Parathyroid adenoma (tissue), 2 donors: ENCODE measurements around the gene SLC34A1.
A peak's percentile ranks its signal among the peaks of the same experiment; 100 is the strongest.
"Not testable (repeated sequence)": the region's sequence is repeated elsewhere in the genome, so short reads cannot be mapped to it uniquely, and the experiment has no call there.

Source experiments
- H2AFZ ChIP-seq: fragments of 300-600 bp; sonication (generic); one replicate; pipeline ENCODE4 v1.7.0; 2017; ENCODE audit warnings: antibody characterized with exemption, mild to moderate bottlenecking
- H3K27ac ChIP-seq: fragments of 300-600 bp; sonication (generic); one replicate; pipeline ENCODE4 v1.7.0; 2017
- H3K27me3 ChIP-seq: fragments of 300-600 bp; sonication (generic); one replicate; pipeline ENCODE4 v1.7.0; 2017; ENCODE audit warnings: low read length; ENCODE audit not compliant: control insufficient read depth, insufficient read depth
- H3K36me3 ChIP-seq: fragments of 300-600 bp; sonication (generic); one replicate; pipeline ENCODE4 v1.7.0; 2017; ENCODE audit warnings: low read length; ENCODE audit not compliant: control insufficient read depth, insufficient read depth
- H3K4me1 ChIP-seq: fragments of 300-600 bp; sonication (generic); one replicate; pipeline ENCODE4 v1.7.0; 2017; ENCODE audit warnings: control low read depth
- H3K4me2 ChIP-seq: fragments of 300-600 bp; sonication (generic); one replicate; pipeline ENCODE4 v1.7.0; 2017; ENCODE audit warnings: low read length
- H3K4me3 ChIP-seq: fragments of 300-600 bp; sonication (generic); one replicate; pipeline ENCODE4 v1.7.0; 2017; ENCODE audit warnings: low read depth, low read length
- H3K79me2 ChIP-seq: fragments of 300-600 bp; sonication (generic); one replicate; pipeline ENCODE4 v1.7.0; 2017; ENCODE audit warnings: control low read depth
- H3K9ac ChIP-seq: fragments of 300-600 bp; sonication (generic); one replicate; pipeline ENCODE4 v1.7.0; 2017; ENCODE audit warnings: mild to moderate bottlenecking
- H3K9me3 ChIP-seq: fragments of 300-600 bp; sonication (generic); one replicate; pipeline ENCODE4 v1.7.0; 2017; ENCODE audit warnings: low read length; ENCODE audit not compliant: control insufficient read depth
- TF ChIP-seq, protein P1 (sequence below): fragments of 300-600 bp; sonication (generic); IDR thresholded peaks from one replicate; pipeline ENCODE4 v1.7.0; 2017; ENCODE audit warnings: antibody characterized with exemption, mild to moderate bottlenecking
- donor health status: primary hyperparathyroidism.

Gene SLC34A1

DNA sequence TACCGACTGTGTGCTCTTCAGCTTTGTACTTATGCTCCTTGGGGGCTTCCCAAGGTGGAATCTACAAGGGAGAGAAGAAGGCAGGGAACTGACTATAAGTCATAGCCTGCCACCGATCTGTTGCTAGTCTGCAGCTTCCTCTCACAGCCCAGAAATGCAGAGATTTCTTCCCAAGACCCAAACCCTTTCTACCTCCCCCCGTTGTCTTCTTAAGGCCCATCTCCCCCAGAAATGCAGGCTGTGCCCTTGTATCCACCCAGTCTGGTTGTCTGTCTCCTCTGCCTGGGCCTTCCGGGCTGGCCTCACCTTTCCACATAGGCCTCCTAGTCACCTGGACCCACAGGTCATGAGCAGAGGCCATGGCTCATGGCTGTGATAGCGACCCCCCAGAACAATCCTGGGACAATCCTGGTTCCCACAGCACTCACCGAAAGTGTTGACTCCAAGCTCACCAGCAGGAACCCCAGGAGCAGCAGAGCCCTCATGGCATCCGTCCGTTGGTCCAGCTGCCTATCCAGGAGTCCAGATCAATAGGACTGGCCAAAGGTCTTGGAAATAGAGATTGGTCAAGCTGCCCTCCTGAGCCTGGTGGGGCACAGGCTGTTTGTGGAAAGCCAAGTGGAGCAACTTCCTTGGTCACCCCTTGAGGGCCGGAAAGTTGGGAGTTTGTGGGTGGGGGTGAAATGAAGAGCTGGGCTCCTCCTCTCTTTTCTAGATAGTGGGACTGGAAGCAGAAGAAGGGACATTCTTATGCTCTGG is 25.0 kb downstream of the SLC34A1 start, which contains the start of gene F12:
Gene F12 (minus strand): TSS at position 522 of the 759 bp plus-strand sequence. CDS start 37 bp downstream, at position 485.
- peaks cover 18% of the 10 kb centered on the region for H3K4me1 ChIP-seq
- H3K36me3 ChIP-seq, result no peaks in the 10 kb centered on the region
- no peak within 1 kb of the TSS for H2AFZ ChIP-seq
- H3K27me3 ChIP-seq, result no peaks in the 10 kb centered on the region
- H3K4me3 ChIP-seq, result no peak within 1 kb of the TSS
- H3K27ac ChIP-seq, result no peak within 1 kb of the TSS
- H3K9me3 ChIP-seq, result no peaks in the 10 kb centered on the region
- H3K79me2 ChIP-seq, result no peaks in the 10 kb centered on the region
- TF ChIP-seq, protein P1, sequence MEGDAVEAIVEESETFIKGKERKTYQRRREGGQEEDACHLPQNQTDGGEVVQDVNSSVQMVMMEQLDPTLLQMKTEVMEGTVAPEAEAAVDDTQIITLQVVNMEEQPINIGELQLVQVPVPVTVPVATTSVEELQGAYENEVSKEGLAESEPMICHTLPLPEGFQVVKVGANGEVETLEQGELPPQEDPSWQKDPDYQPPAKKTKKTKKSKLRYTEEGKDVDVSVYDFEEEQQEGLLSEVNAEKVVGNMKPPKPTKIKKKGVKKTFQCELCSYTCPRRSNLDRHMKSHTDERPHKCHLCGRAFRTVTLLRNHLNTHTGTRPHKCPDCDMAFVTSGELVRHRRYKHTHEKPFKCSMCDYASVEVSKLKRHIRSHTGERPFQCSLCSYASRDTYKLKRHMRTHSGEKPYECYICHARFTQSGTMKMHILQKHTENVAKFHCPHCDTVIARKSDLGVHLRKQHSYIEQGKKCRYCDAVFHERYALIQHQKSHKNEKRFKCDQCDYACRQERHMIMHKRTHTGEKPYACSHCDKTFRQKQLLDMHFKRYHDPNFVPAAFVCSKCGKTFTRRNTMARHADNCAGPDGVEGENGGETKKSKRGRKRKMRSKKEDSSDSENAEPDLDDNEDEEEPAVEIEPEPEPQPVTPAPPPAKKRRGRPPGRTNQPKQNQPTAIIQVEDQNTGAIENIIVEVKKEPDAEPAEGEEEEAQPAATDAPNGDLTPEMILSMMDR, result no peak
- H3K4me2 ChIP-seq, result no peak within 1 kb of the TSS
- H3K9ac ChIP-seq, result no peak within 1 kb of the TSS

GRCh38 chr5:177410575-177410974 is 26.3 kb downstream of the SLC34A1 start:
- no peaks in the 10 kb centered on the region for H3K36me3 ChIP-seq
- peak overlapping the region; percentile 39 for H3K4me2 ChIP-seq
- H3K4me3 ChIP-seq, result no peak overlapping the region
- H3K9me3 ChIP-seq, result no peaks in the 10 kb centered on the region
- no peaks in the 10 kb centered on the region for H3K79me2 ChIP-seq
- peak overlapping the region; percentile 36 for H3K27ac ChIP-seq
- no peak overlapping the region for H2AFZ ChIP-seq
- H3K9ac ChIP-seq, result no peak overlapping the region
- no peaks in the 10 kb centered on the region for H3K27me3 ChIP-seq
- peaks cover 10% of the 10 kb centered on the region for H3K4me1 ChIP-seq
- TF ChIP-seq, protein P1, result no peak

DNA sequence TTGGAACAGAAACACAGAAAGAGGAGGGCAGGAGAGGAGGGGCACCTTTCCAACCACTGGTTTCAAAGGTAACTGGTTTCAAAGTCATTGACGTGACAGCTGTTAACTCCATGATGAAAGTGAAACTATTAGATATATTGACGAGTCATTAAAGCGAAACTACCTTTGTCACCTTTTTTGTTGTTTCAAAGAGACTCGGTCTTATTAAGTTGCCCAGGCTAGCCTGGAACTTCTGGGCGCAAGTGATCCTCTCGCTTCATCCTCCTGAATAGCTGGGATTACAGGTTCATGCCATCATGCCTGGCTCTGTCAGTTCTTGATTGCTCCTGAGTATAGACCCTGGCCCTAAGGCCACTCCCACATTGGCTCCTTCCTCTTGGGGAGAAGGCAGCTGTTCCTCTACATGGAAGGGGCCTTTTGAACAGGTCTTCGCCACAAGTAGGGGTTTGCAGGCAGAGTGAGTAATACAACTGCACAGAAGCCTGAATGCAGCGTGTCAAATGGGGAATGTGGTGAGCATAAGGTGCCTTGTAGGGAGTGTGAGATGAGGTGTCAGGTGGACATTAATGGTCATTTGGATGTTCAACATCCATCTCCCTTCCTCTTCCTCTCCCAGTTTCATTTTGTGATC is 28.5 kb downstream of the SLC34A1 start:
- H3K27ac ChIP-seq, result no peak overlapping the region
- TF ChIP-seq, protein P1, result no peak
- H3K79me2 ChIP-seq, result no peaks in the 10 kb centered on the region
- no peak overlapping the region for H3K4me3 ChIP-seq
- H2AFZ ChIP-seq, result no peak overlapping the region
- H3K4me2 ChIP-seq, result no peak overlapping the region
- no peak overlapping the region for H3K9ac ChIP-seq
- no peaks in the 10 kb centered on the region for H3K9me3 ChIP-seq
- peaks cover 10% of the 10 kb centered on the region for H3K4me1 ChIP-seq
- H3K27me3 ChIP-seq, result no peaks in the 10 kb centered on the region
- H3K36me3 ChIP-seq, result no peaks in the 10 kb centered on the region

DNA sequence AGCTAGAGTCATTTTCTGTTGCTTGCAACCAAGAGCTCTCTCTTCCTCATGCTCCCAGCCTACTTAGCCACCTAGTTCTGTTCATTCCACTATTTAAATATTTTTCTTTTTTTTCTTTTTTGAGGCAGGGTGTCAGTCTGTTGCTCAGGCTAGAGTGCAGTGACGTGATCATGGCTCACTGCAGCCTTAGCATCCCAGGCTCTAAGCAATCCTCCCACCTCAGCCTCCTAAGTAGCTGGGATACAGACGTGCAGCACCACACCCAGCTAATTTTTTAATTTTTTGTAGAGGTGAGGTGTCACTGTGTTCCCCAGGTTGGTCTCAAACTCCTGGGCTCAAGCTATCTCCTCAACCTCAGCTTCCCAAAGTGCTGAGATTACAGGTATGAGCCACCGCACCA is 30.2 kb downstream of the SLC34A1 start:
- Histone ChIP-seq H3K4me3 (no peak overlapping the region), H3K79me2 (no peaks in the 10 kb centered on the region), H2AFZ (no peak overlapping the region), H3K9me3 (no peaks in the 10 kb centered on the region), H3K27me3 (no peaks in the 10 kb centered on the region), H3K4me2 (no peak overlapping the region), H3K9ac (no peak overlapping the region), H3K36me3 (no peaks in the 10 kb centered on the region), H3K27ac (no peak overlapping the region), H3K4me1 (peaks cover 10% of the 10 kb centered on the region)
- TF ChIP-seq, protein P1, result no peak

GRCh38 chr5:177417081-177417480 is 32.8 kb downstream of the SLC34A1 start:
- H3K36me3 ChIP-seq, H2AFZ ChIP-seq, H3K4me1 ChIP-seq, H3K4me2 ChIP-seq, H3K4me3 ChIP-seq, H3K27me3 ChIP-seq, H3K9ac ChIP-seq, H3K27ac ChIP-seq, H3K9me3 ChIP-seq, H3K79me2 ChIP-seq: not testable (repeated sequence)
